Thoracic aorta (tissue), 2 donors: ENCODE measurements around the gene ZKSCAN1. TPM values are rescaled to one million over a fixed set of nuclear protein-coding genes. Genes with fewer than 3 reads are reported as not detected.

Source experiments
- ATAC-seq: fragments of 150-250 bp; one replicate; pipeline ENCODE4 v1.8.0; 2017; ENCODE audit warnings: low read depth; ENCODE audit not compliant: insufficient number of reproducible peaks, low FRiP score
- DNase-seq: peaks from one replicate; pipeline ENCODE4 v3.0.0-alpha.2; 2020; ENCODE audit warnings: low spot score
- H3K27ac ChIP-seq, 2 donors: fragments of 200-600 bp; sonication (generic); 1 replicate in 1 of 2; 2 replicates in 1 of 2; pipeline ENCODE4 v1.5.1; 2016; ENCODE audit warnings: mild to moderate bottlenecking in 2 of 2, moderate library complexity in 2 of 2
- H3K27me3 ChIP-seq: fragments of 200-600 bp; sonication (generic); replicated peaks from 2 replicates; pipeline ENCODE4 v1.6.0; 2016; ENCODE audit warnings: mild to moderate bottlenecking; ENCODE audit not compliant: insufficient read depth
- H3K36me3 ChIP-seq: fragments of 200-600 bp; sonication (generic); one replicate; pipeline ENCODE4 v1.5.1; 2016
- H3K4me1 ChIP-seq, 2 donors: fragments of 200-600 bp; sonication (generic); 1 replicate in 1 of 2; 2 replicates in 1 of 2; pipeline versions ENCODE4 v1.5.1 to v1.6.0; 2016; ENCODE audit warnings: low read depth in 2 of 2, mild to moderate bottlenecking in 1 of 2; ENCODE audit not compliant: control insufficient read depth in 1 of 2
- H3K4me3 ChIP-seq: fragments of 200-600 bp; sonication (generic); 2 replicates; pipeline ENCODE4 v1.5.1; 2016; ENCODE audit warnings: mild to moderate bottlenecking
- H3K9me3 ChIP-seq: fragments of 200-600 bp; sonication (generic); 2 replicates; pipeline ENCODE4 v1.5.1; 2016
- total RNA-seq, 2 donors: library from RNA; depleted of rRNA; stranded (reverse); fragments of >200 nt; gene quantifications; one replicate each; pipeline versions ENCODE4 v1.1.0 to v1.2.3, GENCODE V29; 2016
- TF ChIP-seq, protein P1 (sequence below): fragments of 200-600 bp; sonication (generic); IDR thresholded peaks from one replicate; pipeline ENCODE4 v1.5.1; 2019; ENCODE audit warnings: antibody characterized with exemption

ZKSCAN1 gene
- total RNA-seq, 2 donors from 2014 or later: 25.6 to 42.5 TPM

DNA sequence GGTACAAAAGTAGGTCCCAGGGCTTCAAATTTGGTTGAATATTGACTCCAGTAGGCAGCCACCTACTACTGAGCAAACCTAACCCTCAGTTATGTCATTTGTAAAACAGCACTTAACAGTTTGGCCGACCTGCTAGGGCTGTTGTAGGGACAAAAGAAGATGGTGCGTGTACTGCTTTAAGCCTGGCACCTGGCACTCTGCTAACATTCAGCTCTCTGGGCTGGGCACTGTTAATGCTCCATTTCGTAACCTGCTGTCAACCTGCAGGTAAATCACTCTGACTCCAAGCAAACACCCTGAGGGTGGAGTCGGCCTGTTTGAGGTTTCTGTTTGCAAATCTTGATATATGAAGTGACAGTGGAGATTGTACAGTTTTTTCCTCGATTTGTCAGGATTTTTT is 7.2 kb downstream of the ZKSCAN1 start:
- DNase-seq (no peak), ATAC-seq (no peak)
- no peak overlapping the region for H3K27ac ChIP-seq
- no peaks in the 10 kb centered on the region for H3K27me3 ChIP-seq
- peaks cover 3 to 33% of the 10 kb centered on the region in 2 donors for H3K4me1 ChIP-seq
- TF ChIP-seq, protein P1, sequence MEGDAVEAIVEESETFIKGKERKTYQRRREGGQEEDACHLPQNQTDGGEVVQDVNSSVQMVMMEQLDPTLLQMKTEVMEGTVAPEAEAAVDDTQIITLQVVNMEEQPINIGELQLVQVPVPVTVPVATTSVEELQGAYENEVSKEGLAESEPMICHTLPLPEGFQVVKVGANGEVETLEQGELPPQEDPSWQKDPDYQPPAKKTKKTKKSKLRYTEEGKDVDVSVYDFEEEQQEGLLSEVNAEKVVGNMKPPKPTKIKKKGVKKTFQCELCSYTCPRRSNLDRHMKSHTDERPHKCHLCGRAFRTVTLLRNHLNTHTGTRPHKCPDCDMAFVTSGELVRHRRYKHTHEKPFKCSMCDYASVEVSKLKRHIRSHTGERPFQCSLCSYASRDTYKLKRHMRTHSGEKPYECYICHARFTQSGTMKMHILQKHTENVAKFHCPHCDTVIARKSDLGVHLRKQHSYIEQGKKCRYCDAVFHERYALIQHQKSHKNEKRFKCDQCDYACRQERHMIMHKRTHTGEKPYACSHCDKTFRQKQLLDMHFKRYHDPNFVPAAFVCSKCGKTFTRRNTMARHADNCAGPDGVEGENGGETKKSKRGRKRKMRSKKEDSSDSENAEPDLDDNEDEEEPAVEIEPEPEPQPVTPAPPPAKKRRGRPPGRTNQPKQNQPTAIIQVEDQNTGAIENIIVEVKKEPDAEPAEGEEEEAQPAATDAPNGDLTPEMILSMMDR: no peak
- peaks cover 28% of the 10 kb centered on the region for H3K36me3 ChIP-seq
- H3K9me3 ChIP-seq: no peaks in the 10 kb centered on the region
- no peak overlapping the region for H3K4me3 ChIP-seq

DNA sequence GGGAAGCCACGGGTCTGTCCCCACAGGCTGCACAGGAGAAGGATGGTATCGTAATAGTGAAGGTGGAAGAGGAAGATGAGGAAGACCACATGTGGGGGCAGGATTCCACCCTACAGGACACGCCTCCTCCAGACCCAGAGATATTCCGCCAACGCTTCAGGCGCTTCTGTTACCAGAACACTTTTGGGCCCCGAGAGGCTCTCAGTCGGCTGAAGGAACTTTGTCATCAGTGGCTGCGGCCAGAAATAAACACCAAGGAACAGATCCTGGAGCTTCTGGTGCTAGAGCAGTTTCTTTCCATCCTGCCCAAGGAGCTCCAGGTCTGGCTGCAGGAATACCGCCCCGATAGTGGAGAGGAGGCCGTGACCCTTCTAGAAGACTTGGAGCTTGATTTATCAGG is 8.1 kb downstream of the ZKSCAN1 start:
- ATAC-seq: no peak

DNA sequence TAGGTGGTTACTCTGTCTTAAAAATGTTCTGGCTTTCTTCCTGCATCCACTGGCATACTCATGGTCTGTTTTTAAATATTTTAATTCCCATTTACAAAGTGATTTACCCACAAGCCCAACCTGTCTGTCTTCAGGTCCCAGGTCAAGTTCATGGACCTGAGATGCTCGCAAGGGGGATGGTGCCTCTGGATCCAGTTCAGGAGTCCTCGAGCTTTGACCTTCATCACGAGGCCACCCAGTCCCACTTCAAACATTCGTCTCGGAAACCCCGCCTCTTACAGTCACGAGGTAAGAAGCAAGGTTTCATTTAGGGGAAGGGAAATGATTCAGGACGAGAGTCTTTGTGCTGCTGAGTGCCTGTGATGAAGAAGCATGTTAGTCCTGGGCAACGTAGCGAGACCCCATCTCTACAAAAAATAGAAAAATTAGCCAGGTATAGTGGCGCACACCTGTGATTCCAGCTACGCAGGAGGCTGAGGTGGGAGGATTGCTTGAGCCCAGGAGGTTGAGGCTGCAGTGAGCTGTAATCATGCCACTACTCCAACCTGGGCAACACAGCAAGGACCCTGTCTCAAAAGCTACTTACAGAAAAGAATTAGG is 8.7 kb downstream of the ZKSCAN1 start:
- peaks cover 2 to 19% of the 10 kb centered on the region in 2 donors for H3K4me1 ChIP-seq
- no peak overlapping the region for H3K27ac ChIP-seq
- ATAC-seq (no peak), DNase-seq (no peak)
- no peak overlapping the region for H3K4me3 ChIP-seq
- peaks cover 34% of the 10 kb centered on the region for H3K36me3 ChIP-seq
- TF ChIP-seq, protein P1: no peak
- no peaks in the 10 kb centered on the region for H3K27me3 ChIP-seq
- no peaks in the 10 kb centered on the region for H3K9me3 ChIP-seq

More for the DNA sequence above, 8.1 kb downstream of the ZKSCAN1 start:
- Histone ChIP-seq H3K4me3 (no peak overlapping the region), H3K27ac (no peak overlapping the region), H3K4me1 (peaks cover 2 to 25% of the 10 kb centered on the region in 2 donors), H3K27me3 (no peaks in the 10 kb centered on the region), H3K9me3 (no peaks in the 10 kb centered on the region), H3K36me3 (peaks cover 34% of the 10 kb centered on the region)
- DNase-seq: no peak
- TF ChIP-seq, protein P1: no peak

DNA sequence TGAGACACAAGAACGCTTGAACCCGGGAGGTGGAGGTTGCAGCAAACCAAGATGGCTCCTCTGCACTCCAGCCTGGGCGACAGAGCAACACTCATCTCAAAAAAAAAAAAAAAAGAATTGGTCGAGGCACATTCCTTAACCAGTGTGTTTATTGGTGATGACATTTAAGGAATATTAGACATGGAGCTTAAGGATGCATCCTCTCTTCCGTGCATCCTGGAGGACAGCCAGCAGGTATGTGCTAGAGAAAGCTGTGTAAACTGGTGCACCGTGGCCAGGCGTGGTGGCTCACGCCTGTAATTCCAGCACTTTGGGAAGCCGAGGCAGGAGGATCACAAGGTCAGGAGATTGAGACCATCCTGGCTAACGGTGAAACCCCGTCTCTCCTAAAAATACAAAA is 11.8 kb downstream of the ZKSCAN1 start:
- Histone ChIP-seq H3K27me3 (no peaks in the 10 kb centered on the region), H3K27ac (no peak overlapping the region), H3K4me3 (no peak overlapping the region), H3K4me1 (no peaks in the 10 kb centered on the region), H3K9me3 (no peaks in the 10 kb centered on the region), H3K36me3 (peaks cover 51% of the 10 kb centered on the region)
- ATAC-seq (no peak), DNase-seq (no peak)
- TF ChIP-seq, protein P1: no peak

DNA sequence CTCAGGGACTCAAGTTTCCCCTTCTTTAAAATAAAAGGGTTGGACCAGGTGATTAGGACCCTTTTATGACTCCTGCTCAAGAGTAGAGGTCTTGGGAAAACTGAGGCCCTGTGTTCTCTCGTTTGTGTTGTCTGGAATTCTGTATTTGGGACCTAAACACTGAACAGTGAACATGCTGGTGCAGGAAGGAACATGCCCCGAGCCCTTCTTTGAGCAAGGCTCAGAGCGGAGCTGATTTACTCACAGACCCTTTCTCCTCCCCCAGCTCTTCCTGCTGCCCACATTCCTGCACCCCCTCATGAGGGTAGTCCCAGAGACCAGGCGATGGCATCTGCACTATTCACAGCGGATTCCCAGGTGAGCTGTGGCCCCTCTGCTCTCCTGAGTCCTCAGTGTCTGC is 14.2 kb downstream of the ZKSCAN1 start:
- no peak overlapping the region for H3K27ac ChIP-seq
- DNase-seq (no peak), ATAC-seq (no peak)
- no peaks in the 10 kb centered on the region for H3K27me3 ChIP-seq
- H3K36me3 ChIP-seq: peaks cover 52% of the 10 kb centered on the region
- TF ChIP-seq, protein P1: no peak
- H3K4me3 ChIP-seq: no peak overlapping the region
- peaks cover 0 to 1% of the 10 kb centered on the region in 2 donors for H3K4me1 ChIP-seq
- H3K9me3 ChIP-seq: no peaks in the 10 kb centered on the region
